Urothelium cell line (cell line): ENCODE results near the gene MPZL1.

Experiments
- DNase-seq: peaks from one replicate; pipeline ENCODE4 v3.0.0; 2011; ENCODE audit warnings: low spot score, mixed read lengths
- FAIRE-seq: peaks from 2 replicates; lab custom pipeline; 2011; peaks lifted over from hg19 to GRCh38; lab: Jason Lieb, UNC

The MPZL1 gene

DNA sequence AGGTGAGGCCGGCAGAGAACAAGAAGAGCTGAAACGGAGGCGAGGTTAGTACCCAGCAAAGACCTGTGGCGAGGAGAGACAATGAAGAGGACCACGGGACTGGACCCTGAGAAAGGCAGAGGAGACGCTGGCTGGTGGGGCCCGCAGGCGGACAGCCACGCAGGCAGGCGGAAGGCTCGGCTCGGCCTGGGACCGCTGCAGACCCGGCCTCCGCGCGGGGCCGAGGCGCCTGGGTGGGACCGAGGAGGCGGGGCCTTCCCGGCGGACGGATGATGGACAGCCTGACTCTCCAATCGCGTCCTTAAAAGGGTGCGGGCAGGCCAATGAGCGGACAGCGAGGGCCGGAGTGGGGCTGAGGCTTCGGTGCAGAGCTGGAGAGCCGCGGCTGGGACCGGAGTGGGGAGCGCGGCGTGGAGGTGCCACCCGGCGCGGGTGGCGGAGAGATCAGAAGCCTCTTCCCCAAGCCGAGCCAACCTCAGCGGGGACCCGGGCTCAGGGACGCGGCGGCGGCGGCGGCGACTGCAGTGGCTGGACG lies at the start of gene MPZL1:
Gene MPZL1 (plus strand): TSS at position 366 of the 535 bp plus-strand sequence. CDS start 170 bp downstream, outside the sequence.
- no peak for FAIRE-seq
- DNase-seq = peak; percentile 98

DNA sequence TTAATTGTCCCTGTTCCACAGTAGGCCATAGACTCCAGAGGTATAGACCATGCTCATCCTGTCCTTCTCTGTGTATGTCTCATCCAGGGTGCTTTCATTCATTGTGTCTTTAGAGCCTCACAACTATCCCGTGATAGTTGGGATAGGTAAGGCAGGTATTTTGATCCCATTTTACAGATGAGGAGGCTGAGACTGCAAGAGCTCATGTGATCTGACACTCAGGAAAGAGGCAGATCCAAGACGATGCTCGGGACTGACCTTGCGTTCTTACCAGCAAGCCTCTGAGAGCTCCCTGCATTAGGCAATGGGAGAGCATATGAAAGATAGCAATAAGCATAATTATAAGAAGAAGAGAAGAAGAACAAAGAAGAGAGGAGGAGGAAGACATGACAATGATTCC lies 49.0 kb upstream of the MPZL1 start:
- DNase-seq (no peak), FAIRE-seq (no peak)

DNA sequence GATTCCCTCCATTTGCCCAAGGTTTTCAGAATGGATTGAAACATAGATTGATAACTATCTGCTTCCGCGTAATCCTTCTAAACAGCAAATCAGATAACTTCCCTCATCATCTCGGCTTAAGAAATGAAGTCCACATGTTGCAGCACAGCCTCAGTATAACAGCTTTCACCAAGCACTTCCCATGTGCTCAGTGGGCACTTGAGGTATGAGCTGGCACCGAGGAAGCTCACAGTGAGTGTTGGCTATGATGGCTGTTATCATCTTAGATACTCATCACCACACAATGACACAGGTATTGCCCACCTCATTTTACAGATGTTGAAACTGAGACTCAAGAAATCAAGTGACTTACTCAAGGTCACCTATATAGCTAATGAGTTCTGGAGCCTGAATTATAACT lies 48.5 kb upstream of the MPZL1 start:
- DNase-seq (no peak), FAIRE-seq (no peak)

DNA sequence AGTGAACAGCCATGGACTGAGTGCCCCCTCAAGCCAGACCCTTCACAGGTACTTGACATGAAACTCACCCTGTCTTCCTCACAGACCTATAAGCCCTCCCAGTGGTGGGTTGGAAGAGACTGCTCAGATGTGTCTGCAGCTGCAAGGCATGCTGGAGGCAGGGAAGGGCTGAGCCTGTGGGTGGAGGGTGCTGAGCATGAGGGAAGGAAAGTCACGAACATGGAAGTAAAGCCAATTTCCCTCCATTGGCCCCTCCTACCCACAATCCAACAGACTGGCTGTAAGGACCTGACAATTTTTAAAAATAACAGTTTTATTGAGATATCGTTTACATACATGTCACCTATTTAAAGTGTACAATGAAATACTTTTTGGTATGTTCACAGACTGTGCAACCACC lies 47.6 kb upstream of the MPZL1 start:
- FAIRE-seq (no peak), DNase-seq (no peak)

DNA sequence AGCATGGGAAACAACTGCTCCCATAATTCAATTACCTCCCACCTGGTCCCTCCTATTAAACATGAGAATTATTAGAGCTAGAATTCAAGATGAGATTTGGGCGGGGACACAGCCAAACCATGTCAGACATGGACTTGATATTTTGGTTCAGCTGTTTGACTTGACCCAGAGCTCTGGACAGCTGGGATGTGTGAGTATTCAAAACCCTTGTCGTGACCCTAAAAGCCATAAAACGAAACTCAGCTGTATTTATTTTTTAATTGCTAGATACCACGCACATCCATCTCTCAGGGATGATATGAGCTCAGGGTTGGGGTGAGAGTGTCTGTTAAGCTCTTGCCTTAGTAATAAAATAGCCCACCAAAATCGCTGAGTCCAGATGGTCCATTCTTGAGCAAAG lies 46.3 kb upstream of the MPZL1 start:
- FAIRE-seq = no peak
- DNase-seq = no peak

DNA sequence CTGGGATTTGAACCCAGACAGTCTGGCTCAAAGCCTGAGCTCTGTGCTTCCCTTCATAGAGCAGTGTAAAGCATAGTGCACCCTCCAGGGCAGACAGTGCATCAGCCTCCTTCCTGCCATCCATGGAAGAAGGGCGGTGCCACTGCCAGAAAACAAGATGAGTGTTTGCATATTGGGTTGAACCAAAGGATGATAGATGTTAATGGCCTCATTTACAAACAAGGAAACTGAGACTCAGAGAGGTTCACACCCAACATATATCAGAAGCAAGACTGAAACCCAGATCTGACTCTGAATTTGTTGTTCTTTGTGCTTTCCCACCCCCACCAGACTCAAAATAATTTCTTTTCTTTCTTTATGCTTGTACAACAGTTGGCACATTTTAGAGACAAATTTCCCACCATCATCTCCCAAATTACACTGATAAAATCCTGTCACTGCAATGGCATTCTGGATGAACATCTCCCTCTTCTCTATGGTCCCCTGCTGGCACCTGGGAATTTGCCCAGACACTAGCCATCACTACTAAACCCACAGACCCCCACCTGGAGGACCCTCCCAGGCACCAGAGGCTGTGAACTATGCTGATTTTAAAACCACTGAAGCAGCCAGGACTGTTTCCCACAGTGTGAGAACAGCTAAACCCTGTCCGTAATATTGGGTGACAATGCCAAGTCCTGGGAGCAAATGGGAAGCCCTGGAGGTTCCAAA lies 45.4 kb upstream of the MPZL1 start:
- no peak for DNase-seq
- no peak for FAIRE-seq

DNA sequence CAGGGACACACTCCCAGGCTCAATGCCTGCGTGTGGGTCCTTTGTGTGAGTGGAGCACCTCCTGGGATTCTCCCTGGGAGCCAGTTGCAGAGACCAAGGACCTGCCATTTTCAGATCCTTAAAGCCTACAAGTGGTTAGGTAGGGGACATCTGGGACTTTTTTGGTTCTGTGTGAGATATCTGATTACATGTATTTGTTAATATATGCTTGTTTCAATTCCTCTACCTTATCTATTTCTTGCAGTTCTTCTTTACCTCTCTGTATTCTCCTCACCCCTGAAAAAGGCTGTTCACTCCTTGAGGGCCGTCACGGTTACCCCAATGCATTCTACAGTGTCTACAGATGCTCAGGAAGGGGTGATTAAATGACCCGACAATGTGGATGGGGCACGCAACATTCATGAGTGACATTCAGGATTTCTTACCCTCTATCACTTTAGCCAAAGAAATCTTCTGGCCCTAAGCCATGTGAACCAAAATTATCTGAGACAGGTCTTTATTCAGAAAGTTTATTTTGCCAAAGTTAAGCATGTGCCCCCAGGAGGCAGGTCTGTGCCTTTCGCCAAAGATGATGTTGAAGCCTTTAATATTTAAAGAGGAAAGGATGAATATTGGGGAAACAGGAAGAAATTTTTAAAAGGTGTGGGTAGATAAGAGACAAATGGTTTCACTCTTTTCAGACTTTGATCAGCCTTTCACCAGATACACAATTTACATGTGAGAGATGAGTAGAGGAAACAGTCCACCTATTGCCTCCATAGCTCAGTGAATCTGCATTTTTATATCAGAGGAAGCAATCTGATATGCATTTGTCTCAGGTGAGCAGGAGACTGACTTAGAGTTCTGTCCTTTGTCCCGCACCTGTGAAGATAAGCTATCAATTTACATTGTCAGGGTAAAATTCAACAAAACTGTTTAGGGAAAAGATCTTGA lies 44.6 kb upstream of the MPZL1 start:
- no peak for FAIRE-seq
- DNase-seq = no peak

DNA sequence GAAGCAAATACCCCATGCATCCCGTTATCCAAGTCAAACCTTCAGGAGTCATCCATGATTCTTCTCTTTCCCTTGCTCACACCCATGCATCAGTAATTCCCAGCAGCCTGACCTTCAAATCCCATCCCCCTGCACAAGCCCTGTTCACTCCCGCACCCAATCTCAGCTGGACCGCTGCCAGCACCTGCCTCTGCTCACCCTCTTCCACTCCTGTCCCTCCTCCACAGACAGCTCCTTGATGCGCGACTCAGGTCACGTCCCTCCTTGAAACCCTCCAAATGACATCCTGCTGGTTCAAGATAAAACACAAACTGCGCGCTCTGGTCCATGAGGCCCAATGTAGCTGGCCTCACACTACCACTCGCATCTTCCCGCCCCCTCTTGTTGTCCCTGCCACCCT lies 43.4 kb upstream of the MPZL1 start:
- FAIRE-seq (no peak), DNase-seq (no peak)

DNA sequence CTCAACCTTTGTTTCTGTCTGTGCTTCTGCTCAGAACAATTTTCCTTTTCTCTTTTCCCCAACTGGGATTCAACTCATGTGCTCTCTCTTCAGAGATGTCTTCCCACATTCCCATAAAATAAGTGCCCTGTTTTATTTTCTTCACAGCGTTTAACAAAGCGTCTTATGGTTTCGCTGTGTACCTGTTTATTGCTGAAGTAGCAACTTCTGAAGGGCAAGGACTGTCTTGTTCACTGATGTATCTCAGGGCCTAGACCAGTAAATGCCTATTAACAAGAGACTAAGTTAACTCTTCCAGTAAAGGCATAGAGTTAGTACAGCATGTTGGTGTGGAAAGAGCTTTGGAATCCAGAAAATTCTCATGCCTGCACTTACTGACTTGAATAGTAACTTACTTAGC lies 42.9 kb upstream of the MPZL1 start:
- FAIRE-seq (no peak), DNase-seq (no peak)

DNA sequence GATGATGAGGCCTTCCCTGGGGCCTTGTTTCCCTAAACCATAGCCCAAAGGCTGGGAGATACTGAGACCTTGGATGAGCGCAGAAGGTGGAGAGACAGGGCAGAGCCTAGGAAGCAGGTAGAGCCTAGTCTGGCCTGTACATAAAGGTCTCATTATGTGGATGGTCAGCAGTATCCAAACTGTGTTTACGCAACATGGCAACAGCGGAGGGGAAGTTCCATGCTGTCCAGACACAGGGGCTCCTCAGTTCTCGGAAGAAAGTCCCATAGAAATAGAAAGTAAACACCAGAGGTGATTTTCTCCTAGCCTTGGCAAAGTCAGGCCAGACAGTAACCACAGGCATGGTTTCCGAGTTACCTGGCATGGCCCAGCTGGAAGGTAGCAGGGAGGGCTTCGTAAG lies 42.1 kb upstream of the MPZL1 start:
- FAIRE-seq (no peak), DNase-seq (no peak)

DNA sequence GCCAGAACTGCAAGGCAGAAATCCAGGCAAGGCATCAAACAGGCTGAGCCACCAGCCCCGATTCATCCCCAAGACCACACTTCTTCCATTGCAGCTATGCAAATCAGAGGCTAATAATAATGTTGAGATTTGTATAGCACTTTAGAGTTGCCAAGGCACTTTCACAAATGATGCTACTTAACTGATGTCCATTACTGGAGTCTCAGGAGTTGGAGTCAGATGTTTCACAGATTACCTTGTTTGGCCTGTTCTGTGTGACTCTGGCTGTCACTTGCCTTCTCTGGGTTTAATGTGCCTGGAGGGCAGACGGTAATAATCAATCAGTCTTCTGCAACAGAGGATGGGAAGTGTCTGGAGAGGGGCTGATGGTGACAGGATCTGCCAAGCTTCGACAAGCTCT lies 40.8 kb upstream of the MPZL1 start:
- FAIRE-seq (no peak), DNase-seq (no peak)

DNA sequence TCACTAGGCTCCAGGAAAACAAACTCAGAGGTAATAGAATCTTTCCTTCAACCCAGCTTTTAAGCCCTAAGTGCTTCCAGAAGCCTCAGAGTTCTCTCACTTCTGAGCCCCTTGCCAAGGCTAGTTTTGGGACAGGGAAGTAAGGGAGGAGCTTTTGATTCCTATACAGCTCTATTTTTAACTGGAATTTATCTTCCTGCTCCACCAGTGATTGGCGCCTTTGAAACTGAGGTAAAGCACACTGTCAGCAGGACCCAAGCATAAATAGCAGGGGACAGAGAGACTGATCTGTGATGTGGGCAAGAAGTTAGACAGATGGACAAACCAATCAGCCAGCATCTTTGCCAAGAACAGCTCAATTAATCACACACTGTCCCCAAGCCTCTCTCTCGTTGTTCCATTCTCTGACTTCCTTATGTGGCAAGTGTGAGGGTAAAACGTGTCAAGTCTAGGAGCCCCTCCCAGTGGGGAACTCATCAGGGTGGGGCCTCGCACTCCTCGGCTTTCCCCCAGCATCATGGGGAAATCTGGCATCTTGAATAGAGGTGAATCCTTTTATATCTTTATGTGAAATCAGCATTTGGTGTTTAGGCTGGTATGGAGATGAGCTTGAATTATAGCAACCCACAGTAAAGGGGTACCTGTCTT lies 40.2 kb upstream of the MPZL1 start:
- FAIRE-seq (no peak), DNase-seq (no peak)

DNA sequence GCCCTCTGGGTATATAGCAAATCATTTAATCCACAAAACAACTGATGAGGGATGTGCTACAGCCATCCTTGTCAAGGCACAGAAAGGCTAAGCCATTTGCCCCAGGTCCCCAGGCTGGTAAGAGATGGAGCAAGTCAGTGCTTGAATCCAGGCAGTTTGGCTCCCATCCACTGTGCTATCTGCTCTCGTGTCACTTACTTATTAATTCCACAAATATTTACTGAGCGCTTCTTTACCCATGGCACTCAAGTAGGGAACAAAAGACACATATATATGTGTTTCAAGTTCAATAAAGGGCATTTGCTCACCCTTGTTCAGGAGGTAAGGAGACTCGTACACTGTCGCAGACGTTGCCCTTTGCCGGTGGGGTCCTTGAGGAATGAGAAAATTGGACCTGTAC lies 38.6 kb upstream of the MPZL1 start:
- DNase-seq (no peak), FAIRE-seq (no peak)

DNA sequence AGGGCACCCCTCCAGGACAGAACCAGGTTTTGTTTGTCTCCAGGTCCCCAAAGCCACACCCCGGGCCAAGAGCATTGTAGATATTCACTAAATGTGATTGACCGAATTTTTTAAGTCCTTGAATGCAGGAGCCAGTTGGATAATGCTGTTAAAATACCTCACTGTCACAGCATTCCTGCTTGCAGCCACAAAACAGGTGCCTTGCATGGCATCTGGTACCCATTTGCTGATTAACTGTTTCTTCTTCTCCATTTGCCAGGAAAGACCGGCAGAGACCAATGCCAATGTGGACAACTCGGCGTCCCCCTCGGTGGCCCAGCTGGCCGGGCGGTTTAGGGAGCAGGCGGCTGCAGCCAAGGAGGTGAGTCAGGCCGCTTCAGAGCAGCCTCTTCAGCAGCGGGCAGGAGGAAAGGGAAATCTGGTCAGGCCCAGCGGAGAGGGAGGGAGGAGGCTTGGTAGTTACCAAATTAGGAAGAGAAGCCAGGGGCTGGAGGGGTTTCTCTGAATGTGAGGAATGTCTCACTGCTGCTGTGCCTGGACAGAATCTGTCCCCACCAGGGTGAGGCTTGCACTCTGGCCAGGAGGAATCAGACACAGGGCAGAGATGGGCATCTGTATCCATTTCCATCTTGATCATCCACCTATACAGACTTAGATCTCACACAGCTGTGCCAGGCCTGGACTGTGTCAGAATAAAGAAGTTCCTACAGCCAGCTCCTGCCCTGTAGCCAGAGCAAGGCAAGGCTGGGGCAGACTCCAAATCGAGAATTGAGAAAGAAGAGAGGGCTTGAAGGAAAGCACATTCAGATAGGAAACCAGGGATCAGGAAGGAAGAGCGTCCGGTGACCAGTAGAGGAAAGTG lies 37.9 kb upstream of the MPZL1 start:
- DNase-seq = peak; percentile 46
- no peak for FAIRE-seq

DNA sequence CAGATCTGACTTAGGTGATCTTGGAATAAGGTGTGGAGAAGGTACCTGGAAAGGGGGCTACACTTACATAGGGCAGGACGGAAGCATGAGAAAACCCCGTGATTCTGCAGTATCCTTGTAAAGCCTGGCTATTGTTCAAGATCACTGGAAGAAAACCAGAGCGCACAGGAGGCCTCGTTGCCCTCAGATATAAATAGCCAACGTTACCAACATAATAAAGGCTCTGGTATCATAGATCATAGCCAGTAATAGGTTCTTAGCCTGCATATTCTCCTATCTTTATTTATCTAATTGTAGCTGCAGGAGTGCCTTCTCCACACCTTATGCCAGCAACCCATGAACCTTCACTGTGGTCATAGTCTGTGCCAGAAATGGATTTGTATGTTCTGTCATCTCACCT lies 35.9 kb upstream of the MPZL1 start:
- no peak for DNase-seq
- FAIRE-seq = no peak

DNA sequence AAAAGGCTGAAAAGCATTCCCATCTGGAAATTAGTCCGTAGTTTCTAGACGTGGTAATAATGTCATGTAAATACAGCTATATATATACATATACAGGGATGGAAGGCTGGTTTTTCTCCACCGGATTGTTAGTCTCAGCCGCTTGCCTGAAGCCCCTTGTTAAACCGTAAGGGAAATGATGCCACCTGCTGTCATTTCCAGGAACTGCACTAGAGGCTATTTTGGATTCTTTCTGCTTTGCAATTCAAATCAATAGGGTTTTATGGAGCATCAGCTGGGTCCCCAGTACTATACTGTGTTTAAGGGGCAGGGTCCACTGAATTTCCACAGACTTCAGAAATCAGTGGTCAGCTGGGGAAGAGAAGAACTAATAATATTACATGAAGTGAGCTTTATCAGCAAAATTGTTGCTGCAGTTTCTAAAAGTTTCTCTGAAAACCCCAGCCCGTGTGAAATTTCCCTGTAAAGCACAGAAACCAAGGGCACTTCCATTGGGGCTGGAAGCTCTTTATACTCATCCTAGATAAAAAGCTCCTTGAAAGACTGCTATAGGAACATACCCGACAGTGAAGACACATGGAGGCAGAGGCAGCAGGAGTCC lies 33.8 kb upstream of the MPZL1 start:
- FAIRE-seq (no peak), DNase-seq (peak; percentile 70)

DNA sequence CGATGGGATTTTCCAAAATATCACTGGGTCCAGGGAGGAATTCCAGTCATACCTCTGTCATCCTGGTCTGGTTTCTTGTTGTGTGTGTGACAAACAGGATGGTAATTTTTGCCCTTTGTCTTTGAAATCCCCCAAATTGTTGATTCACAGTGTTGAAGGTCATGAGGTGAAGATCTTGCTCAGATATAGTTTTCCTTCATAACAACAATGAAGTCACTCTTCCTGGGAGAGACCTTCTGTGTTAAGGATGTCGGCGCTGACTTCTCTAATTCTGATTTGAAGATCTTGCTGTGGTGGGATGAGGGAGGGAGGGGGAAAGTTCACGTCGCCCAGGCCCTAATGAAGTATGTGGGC lies 32.2 kb upstream of the MPZL1 start:
- DNase-seq (no peak), FAIRE-seq (no peak)

DNA sequence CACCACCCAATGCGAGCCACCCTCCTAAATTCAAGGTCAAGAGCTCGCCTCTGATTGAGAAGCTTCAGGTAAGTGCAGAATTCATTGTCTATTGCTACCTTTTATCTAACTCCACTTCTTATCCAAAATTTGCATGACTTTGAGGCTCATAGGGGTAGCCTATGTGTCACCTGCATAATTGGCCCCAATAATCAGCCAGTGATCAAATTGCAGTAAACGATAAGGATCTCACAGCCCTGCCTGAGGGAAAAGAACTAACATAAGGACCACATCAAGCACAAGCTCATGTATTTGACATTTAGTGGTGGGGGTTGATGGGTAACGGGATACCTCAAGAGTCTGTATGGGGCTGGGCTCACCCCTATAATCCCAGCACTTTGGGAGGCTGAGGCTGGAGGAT lies 31.7 kb upstream of the MPZL1 start:
- FAIRE-seq (no peak), DNase-seq (no peak)

DNA sequence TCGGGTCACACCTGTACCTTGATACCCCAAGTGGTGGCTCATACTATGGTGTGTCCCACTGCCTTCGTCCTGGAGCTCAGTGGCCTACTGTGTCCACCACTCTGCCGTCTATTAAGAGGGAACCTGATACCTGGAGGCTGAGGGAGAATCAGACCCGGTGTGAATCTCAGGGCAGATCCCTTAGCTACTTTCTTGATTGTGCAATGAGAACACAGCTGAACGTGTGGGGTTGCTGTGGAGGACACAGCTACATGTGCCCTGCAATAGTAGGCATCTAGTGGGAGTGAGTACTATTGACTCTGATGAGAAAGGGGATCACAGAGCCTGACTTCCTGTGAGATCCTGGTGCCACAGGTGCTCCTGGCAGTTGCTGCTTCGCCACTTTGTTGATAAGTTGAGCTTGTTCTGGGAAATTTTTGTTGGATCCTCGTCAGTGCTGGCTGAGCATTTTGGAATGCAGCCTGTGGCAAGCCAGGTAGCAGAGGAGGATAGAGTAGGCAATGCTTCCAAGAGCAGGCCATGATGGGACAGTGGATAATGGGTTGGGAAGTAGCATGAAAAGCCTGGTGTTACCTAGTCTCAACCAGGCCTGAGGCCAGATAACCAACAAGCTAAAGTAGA lies 28.2 kb upstream of the MPZL1 start:
- no peak for DNase-seq
- FAIRE-seq = no peak

DNA sequence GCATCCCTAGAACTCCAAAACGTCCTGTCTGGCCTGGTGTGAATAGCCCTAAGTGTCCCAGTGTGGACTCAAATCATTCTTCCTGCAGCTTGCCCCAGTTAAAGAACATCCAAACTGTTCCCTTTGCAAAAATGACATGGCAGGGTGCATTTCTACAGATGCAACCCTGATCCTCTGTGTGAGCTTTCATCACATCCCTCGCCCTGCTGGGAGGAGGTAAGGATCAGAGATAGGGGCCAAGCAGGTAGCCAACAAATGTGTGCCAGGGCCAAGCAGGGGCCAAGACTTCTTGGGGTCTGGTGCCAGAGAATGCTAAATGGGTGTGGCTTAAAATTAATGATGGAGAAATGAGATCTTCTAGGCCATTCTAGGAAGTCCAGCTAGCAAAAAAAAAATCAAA lies 27.1 kb upstream of the MPZL1 start:
- no peak for FAIRE-seq
- no peak for DNase-seq
